Measurements from ENCODE around the gene DYNLL2.
"Not testable (repeated sequence)": the region's sequence is repeated elsewhere in the genome, so short reads cannot be mapped to it uniquely, and the experiment has no call there.

The DYNLL2 gene

GRCh38 chr17:58073266-58073665 is 10.0 kb upstream of the DYNLL2 start:
- not testable (repeated sequence) for DNase-seq

GRCh38 chr17:58074406-58074805 is 8.8 kb upstream of the DYNLL2 start:
- not testable (repeated sequence) for DNase-seq

GRCh38 chr17:58079300-58080033 is 3.8 kb upstream of the DYNLL2 start:
- no peak for DNase-seq

GRCh38 chr17:58081646-58082340 is 1.4 kb upstream of the DYNLL2 start:
- DNase-seq, result no peak

GRCh38 chr17:58082341-58082869 is 814 bp upstream of the DYNLL2 start:
- DNase-seq, result no peak

- DNase-seq, result peak; percentile 41 to 44
These were observed 485 bp downstream of the DYNLL2 start for GRCh38 chr17:58083491-58084316.

- DNase-seq, result no peak
These were observed 1.2 kb downstream of the DYNLL2 start for GRCh38 chr17:58084317-58084981.

- peak in 1 of 2 donors; percentile 2 for DNase-seq
These were observed 2.0 kb downstream of the DYNLL2 start for GRCh38 chr17:58085039-58085715.

- DNase-seq, result no peak
These were observed 3.7 kb downstream of the DYNLL2 start for GRCh38 chr17:58086953-58087352.

- no peak for DNase-seq
These were observed 5.4 kb downstream of the DYNLL2 start for GRCh38 chr17:58088624-58089023.

GRCh38 chr17:58089111-58089510 is 5.9 kb downstream of the DYNLL2 start:
- DNase-seq, result no peak

- DNase-seq, result no peak
These were observed 7.9 kb downstream of the DYNLL2 start for GRCh38 chr17:58091024-58091567.

GRCh38 chr17:58092101-58092796 is 9.0 kb downstream of the DYNLL2 start:
- DNase-seq, result no peak

- no peak for DNase-seq
These were observed 9.7 kb downstream of the DYNLL2 start for GRCh38 chr17:58092797-58093385.

GRCh38 chr17:58094118-58094517 is 10.9 kb downstream of the DYNLL2 start:
- no peak for DNase-seq

GRCh38 chr17:58096892-58097291 is 13.7 kb downstream of the DYNLL2 start:
- DNase-seq, result no peak

- DNase-seq, result no peak
These were observed 14.3 kb downstream of the DYNLL2 start for GRCh38 chr17:58097384-58098088.

GRCh38 chr17:58100506-58100905 is 17.3 kb downstream of the DYNLL2 start:
- no peak for DNase-seq

- not testable (repeated sequence) for DNase-seq
These were observed 18.7 kb downstream of the DYNLL2 start for GRCh38 chr17:58101898-58102297.

GRCh38 chr17:58105093-58105492 is 21.9 kb downstream of the DYNLL2 start:
- DNase-seq, result no peak

All from inflammatory macrophage treated with lipopolysaccharide for 1 hour (primary cell).